Stimulated activated CD8-positive, alpha-beta memory T cell treated with anti-CD3 and anti-CD28 coated beads, Interleukin-4, amount 100 ng/mL, for 4 hours (primary cell): Measurements from ENCODE around the gene THBD.

Experiments used
- DNase-seq, 2 donors: peaks; one replicate each; pipeline ENCODE4 v3.0.0-alpha.2; 2020; ENCODE audit warnings: low read depth in 2 of 2, low spot score in 1 of 2

The THBD gene

DNA sequence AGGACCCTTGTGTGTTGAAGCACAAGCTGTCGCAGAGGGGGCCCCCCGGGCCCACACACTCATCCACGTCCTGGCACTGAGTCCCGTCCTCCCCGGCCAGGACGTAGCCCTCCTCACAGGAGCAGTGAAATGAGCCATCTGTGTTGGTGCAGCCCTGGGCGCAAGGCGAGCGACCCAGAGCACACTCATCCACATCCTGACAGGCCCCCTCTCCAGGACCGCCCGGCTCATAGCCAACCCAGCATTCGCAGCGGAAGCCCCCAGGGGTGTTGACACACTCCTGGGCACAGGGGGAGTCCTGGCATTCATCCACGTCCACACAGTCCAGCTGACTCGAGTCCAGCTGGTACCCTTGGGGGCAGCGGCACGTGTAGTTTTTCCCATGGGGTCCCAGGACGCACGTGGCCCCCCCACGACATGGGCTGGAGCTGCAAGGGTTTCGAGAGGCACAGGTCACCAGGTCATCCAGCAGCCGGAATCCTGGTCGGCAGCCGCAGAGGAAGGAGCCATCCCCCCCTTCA lies 35.4 kb upstream of the THBD start:
- no peak for DNase-seq

DNA sequence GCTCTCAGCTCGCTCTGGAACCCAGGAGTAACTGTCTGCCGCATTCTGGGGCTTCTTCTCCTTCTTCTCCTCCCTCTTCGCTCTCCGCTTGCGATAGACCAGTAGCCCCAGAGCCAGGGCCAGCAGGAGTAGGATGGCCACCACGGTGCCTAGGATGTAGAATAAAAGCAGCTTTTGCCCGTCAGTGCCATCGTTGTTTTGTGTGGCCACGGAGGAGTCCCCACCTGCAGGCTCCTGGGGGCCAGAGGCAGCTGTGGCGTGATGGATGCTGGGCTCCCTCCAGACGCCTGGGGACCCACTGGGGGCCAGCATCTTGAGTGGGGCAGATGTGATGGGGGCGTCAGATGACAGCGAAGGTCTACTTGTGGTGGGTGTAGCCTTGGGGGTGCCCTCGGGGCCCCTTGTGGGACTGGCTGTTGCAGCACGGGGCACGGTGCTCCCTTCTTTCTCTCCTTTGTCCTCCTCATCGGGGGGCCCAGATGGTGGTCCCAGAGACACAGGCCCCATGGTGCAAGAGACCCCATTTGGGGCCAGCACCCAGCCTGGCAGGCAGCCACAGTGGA lies 34.9 kb upstream of the THBD start:
- DNase-seq: no peak

GRCh38 chr20:23083553-23084220 lies 34.2 kb upstream of the THBD start:
- DNase-seq: no peak

GRCh38 chr20:23082846-23083552 lies 33.5 kb upstream of the THBD start:
- DNase-seq: no peak

DNA sequence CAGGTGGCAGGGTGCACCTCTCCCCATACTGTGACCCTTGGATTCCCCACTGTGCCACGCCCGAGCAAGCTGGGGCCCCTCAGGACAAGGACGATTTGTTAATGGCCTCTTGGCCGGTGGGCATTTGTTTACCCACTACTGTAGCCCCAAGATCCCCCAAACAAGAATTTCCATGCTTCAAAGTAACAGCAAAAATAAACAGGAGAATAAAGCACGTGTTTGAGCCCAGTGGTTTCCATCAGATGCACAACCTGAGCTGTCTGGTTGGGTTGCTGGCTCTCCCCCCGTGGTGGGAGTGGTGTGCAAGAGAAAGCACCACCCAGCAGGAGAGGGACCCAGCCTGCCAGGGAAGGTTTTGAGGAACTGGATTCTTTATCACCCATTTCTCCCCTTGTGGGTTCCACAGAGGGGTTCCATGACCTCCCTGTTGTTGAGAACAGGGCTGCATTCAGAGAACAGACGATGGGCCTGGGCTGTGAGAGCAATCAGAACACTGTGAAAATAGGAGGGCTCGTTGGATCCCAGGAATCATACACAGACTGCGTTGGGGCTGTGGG lies 31.9 kb upstream of the THBD start:
- DNase-seq: no peak

- DNase-seq: no peak
Measured at GRCh38 chr20:23080521-23080920, 31.0 kb upstream of the THBD start.

DNA sequence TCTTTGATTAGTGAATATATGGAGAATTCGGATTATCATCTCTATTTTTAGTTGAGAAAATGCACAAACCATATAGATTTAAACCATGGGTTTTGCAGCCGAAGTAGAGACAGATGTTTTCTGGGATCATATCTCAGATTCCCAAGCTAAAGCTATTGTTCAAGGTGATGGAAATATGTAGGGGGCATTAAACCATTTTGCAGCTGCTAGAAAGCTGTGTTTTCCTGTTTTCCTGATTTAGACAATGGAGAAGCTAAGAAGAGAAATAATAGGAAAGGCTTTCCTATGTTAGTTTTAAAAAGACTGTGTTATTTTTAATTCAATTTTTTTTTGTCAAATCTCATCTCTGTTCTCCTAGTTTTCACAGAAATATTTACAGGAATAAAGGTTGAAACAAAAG lies 30.5 kb upstream of the THBD start:
- no peak for DNase-seq

DNA sequence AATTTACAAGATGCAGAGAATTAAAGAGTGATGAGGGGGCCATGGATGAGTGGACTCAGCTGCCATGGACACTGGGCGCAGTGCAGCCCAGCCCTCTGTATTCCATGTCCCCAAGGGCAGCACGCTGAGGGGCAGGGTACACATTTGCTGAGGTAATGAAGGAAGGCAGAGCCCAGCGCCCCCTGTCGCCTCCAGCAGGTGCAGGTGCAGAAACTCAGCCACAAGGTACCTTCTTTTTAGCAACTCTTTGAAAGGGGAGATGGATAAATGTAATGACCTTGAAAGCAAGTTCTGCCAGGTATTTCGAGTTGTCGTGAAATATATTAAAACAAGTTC lies 29.5 kb upstream of the THBD start:
- DNase-seq: no peak

- no peak for DNase-seq
Measured at GRCh38 chr20:23078351-23079015, 29.0 kb upstream of the THBD start.

GRCh38 chr20:23077277-23077676 lies 27.8 kb upstream of the THBD start:
- DNase-seq: no peak

DNA sequence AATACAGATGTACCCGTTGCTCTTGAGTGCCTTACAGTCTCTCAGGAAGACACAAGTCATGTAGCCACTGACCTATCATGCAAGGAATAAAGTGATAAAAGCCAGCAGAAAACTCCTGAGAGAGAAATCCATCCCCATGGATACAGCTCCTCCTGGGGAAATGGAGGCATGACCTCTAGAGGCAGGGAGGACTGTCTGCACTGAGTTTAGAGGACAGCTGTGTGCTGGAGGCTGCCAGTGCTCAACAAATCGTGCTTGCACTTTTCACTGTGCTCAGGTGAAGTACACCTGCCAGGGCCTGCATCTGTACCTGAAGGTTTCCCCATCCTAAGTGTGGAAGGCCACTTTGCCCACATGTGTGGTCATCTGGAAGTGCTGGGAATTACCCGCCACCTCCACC lies 24.6 kb upstream of the THBD start:
- DNase-seq: no peak

DNA sequence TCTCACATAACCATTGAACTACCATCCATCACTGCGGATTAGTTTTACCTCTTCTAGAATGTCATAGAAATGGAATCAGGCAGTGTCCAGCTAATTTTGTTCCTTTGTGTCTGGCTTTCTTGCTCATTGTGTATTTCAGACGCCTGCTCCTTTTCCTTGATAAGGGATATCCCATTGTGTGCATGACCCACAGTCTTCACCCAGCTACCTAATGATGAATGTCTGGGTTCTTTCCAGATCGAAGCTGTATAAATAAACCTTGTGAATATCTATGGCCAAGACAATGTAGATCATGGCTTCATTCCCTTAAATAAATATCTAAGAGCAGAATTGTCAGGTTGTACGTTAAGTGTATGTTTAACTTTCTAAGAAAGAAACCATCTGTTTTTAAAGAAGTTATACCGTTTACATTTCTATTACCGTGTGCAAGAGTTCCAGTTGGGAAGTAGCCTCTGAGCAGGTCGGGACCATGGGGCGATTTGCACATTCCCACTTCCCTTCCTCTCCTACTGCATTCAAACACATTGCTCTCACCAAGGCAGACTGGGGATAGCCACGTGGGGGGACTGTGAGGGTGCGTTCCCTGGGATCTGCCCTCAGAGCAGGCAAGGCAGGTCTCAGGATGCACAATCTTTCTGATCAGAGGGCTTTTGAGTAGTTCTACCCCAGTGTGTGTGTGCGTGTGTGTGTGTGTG lies 23.6 kb upstream of the THBD start:
- DNase-seq: no peak

DNA sequence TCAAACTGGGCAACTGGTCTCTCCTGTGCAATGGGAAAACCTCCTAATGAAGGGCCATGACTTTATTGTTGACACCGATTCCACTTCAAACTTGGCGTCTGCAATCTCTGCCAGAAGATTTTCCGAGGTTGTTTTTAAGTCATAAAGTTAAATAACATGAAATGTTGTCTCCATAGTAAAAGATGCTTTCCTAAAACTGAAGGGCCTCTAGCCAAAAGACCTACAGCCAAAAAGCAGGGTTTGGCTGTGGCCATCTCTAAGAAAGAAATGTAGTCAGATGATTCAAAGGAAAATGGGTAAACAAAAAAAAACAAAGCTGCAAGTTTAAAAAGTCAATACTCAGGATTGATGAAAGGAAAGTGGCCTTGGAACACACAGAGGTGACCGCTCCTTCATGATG lies 22.5 kb upstream of the THBD start:
- no peak for DNase-seq

- DNase-seq: no peak
Measured at GRCh38 chr20:23071398-23071797, 21.9 kb upstream of the THBD start.

- no peak for DNase-seq
Measured at GRCh38 chr20:23069108-23069507, 19.6 kb upstream of the THBD start.

DNA sequence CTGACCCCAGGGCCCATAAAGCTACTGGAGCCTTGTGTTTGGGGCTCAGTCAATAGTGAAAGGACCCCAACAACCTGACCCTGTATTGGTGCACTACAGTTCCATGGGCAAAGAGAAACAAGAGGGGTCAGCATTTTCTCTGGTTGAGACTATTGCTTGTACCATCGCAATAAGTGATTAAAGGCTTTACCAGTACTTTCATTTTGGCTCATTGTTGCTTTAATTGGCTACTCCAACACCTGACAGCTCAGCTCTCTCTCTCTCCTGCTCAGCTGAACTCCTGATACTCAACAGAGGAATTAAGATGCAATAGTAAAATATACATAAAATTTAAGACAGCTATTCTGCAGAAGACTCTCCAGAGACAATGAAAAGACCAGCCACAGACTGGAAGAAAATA lies 18.8 kb upstream of the THBD start:
- no peak for DNase-seq

DNA sequence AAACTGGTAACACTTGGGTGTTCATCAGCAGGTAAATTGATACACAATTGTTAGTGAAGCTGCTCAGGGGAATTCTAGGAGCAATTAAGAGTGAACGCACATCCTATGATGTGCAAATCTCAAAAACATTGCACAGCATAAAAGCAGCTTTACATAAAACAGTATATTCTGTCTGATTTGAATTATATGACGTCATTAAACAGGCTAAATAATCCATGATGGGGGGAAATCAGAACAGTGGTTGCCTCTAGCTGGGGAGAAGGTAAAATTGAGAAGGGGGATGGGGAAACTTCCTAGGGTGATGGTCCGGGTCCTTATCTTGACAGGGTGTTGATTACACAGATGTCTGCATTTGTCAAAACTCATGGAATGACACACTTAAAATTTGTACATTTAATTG lies 17.3 kb upstream of the THBD start:
- no peak for DNase-seq

GRCh38 chr20:23065266-23066201 lies 16.1 kb upstream of the THBD start:
- no peak for DNase-seq

GRCh38 chr20:23063581-23063980 lies 14.1 kb upstream of the THBD start:
- no peak for DNase-seq

- DNase-seq: no peak
Measured at GRCh38 chr20:23063168-23063567, 13.7 kb upstream of the THBD start.
